ENCODE data around the gene IFNA7.
"Not testable (repeated sequence)": the region's sequence is repeated elsewhere in the genome, so short reads cannot be mapped to it uniquely, and the experiment has no call there.

Gene IFNA7

GRCh38 chr9:21207043-21207442, 5.0 kb upstream of the IFNA7 start, which contains the start of gene IFNA10:
IFNA10 (minus strand) TSS chr9:21207143; CDS start chr9:21207097, 46 bp downstream.
- H3K27me3 Mint-ChIP-seq: peaks cover 11% of the 10 kb centered on the region
- H3K4me3 Mint-ChIP-seq, H3K36me3 Mint-ChIP-seq, H3K27ac Mint-ChIP-seq, H3K4me1 Mint-ChIP-seq, H3K9me3 Mint-ChIP-seq: not testable (repeated sequence)

DNA sequence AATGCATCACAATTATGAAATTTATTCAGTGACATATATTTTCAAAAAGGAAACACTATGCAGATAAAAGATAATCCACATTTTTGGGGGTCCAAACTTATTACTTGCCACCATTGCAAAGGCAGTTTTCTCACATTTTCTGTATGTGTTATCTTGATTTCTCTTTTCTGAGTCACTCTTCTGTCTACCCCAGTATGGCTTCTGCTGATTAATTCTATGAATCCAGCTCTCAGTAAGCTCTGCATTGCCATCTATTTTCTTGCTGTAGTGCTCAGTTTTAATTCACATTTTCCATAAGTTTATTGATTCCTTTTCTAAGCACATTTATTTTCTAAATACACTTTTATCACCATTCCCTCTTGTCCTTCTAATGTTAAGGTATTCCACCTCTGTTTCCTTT, 3.2 kb upstream of the IFNA7 start:
- H3K4me3 Mint-ChIP-seq: no peak overlapping the region
- no peaks in the 10 kb centered on the region for H3K9me3 Mint-ChIP-seq
- H3K27me3 Mint-ChIP-seq: peaks cover 15% of the 10 kb centered on the region
- no peaks in the 10 kb centered on the region for H3K36me3 Mint-ChIP-seq
- H3K27ac Mint-ChIP-seq: no peak overlapping the region
- no peaks in the 10 kb centered on the region for H3K4me1 Mint-ChIP-seq

- not testable (repeated sequence) for H3K4me1 Mint-ChIP-seq, H3K36me3 Mint-ChIP-seq, H3K27me3 Mint-ChIP-seq, H3K9me3 Mint-ChIP-seq, H3K27ac Mint-ChIP-seq
- peak overlapping the region; percentile 57 for H3K4me3 Mint-ChIP-seq
Observed at GRCh38 chr9:21194867-21195776, 6.9 kb downstream of the IFNA7 start.

GRCh38 chr9:21187487-21187886, 14.5 kb downstream of the IFNA7 start, which contains the start of gene IFNA4:
IFNA4 (minus strand) TSS chr9:21187587; CDS start chr9:21187531, 56 bp downstream.
- peaks cover 12% of the 10 kb centered on the region for H3K4me1 Mint-ChIP-seq
- not testable (repeated sequence) for H3K9me3 Mint-ChIP-seq, H3K36me3 Mint-ChIP-seq, H3K4me3 Mint-ChIP-seq, H3K27me3 Mint-ChIP-seq, H3K27ac Mint-ChIP-seq

- H3K36me3 Mint-ChIP-seq, H3K4me3 Mint-ChIP-seq, H3K27me3 Mint-ChIP-seq, H3K9me3 Mint-ChIP-seq, H3K27ac Mint-ChIP-seq: not testable (repeated sequence)
- peaks cover 12% of the 10 kb centered on the region for H3K4me1 Mint-ChIP-seq
Observed at GRCh38 chr9:21182810-21183736, 18.9 kb downstream of the IFNA7 start.

- no peaks in the 10 kb centered on the region for H3K27me3 Mint-ChIP-seq
- no peak overlapping the region for H3K4me3 Mint-ChIP-seq
- H3K36me3 Mint-ChIP-seq: no peaks in the 10 kb centered on the region
- no peaks in the 10 kb centered on the region for H3K4me1 Mint-ChIP-seq
- no peak overlapping the region for H3K27ac Mint-ChIP-seq
- H3K9me3 Mint-ChIP-seq: no peaks in the 10 kb centered on the region
Observed at GRCh38 chr9:21174671-21175070, 27.3 kb downstream of the IFNA7 start.

DNA sequence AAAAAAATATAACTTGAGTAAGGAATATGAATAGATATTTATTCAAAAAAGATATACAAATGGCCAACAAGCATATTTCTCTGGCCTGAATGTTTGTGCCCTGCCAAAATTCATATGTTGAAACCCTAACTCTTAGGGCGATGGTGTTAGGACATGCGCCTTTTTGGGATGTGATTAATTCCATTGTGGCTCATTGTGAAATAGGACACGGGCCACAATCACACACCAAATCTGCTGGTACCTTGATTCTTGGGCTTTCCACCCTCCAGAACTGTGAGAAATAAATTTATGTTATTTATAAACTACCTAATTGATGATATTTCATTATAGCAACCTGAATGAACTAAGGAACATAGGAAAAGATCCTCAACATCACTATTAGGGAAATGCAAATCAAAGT, 29.8 kb downstream of the IFNA7 start:
- Mint-ChIP-seq H3K9me3 (no peaks in the 10 kb centered on the region), H3K27me3 (peaks cover 1% of the 10 kb centered on the region), H3K4me3 (no peak overlapping the region), H3K4me1 (no peaks in the 10 kb centered on the region), H3K27ac (no peak overlapping the region), H3K36me3 (no peaks in the 10 kb centered on the region)

- no peaks in the 10 kb centered on the region for H3K9me3 Mint-ChIP-seq
- H3K4me1 Mint-ChIP-seq: no peaks in the 10 kb centered on the region
- no peak overlapping the region for H3K27ac Mint-ChIP-seq
- H3K4me3 Mint-ChIP-seq: no peak overlapping the region
- peaks cover 1% of the 10 kb centered on the region for H3K27me3 Mint-ChIP-seq
- no peaks in the 10 kb centered on the region for H3K36me3 Mint-ChIP-seq
Observed at GRCh38 chr9:21171351-21171750, 30.7 kb downstream of the IFNA7 start.

GRCh38 chr9:21166560-21166959, 35.4 kb downstream of the IFNA7 start, which contains the start of gene IFNA21:
IFNA21 (minus strand) TSS chr9:21166660; CDS start chr9:21166612, 48 bp downstream.
- H3K4me3 Mint-ChIP-seq, H3K4me1 Mint-ChIP-seq, H3K36me3 Mint-ChIP-seq, H3K9me3 Mint-ChIP-seq, H3K27me3 Mint-ChIP-seq, H3K27ac Mint-ChIP-seq: not testable (repeated sequence)

- Mint-ChIP-seq H3K27me3 (peaks cover 1% of the 10 kb centered on the region), H3K4me3 (no peak overlapping the region), H3K27ac (no peak overlapping the region), H3K4me1 (peaks cover 20% of the 10 kb centered on the region), H3K9me3 (no peaks in the 10 kb centered on the region), H3K36me3 (no peaks in the 10 kb centered on the region)
Observed at GRCh38 chr9:21165516-21165915, 36.5 kb downstream of the IFNA7 start.

- Mint-ChIP-seq H3K9me3 (no peaks in the 10 kb centered on the region), H3K4me3 (peak overlapping the region; percentile 6), H3K4me1 (peaks cover 35% of the 10 kb centered on the region), H3K36me3 (no peaks in the 10 kb centered on the region), H3K27ac (no peak overlapping the region), H3K27me3 (no peaks in the 10 kb centered on the region)
Observed at GRCh38 chr9:21160178-21160577, 41.8 kb downstream of the IFNA7 start.

DNA sequence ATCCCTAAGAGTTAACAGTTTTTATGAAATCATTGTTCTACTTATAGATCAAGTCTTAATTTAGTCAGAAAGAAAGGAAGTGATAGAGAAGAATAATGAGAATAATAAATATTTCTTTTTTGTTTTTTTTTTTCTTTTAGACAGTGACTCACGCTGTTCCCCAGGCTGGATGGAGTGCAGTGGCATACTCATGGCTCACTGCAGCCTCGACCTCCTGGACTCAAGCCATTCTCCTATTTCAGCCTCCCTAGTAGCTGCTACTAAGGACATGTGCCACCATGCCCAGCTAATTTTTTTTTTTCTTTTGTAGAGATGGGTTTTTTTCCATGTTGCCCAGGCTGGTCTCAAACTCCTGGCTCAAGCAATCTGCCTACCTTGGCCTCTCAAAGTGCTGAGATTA, 46.5 kb downstream of the IFNA7 start:
- no peaks in the 10 kb centered on the region for H3K36me3 Mint-ChIP-seq
- H3K4me3 Mint-ChIP-seq: no peak overlapping the region
- peaks cover 19% of the 10 kb centered on the region for H3K4me1 Mint-ChIP-seq
- H3K9me3 Mint-ChIP-seq: no peaks in the 10 kb centered on the region
- H3K27ac Mint-ChIP-seq: no peak overlapping the region
- no peaks in the 10 kb centered on the region for H3K27me3 Mint-ChIP-seq

DNA sequence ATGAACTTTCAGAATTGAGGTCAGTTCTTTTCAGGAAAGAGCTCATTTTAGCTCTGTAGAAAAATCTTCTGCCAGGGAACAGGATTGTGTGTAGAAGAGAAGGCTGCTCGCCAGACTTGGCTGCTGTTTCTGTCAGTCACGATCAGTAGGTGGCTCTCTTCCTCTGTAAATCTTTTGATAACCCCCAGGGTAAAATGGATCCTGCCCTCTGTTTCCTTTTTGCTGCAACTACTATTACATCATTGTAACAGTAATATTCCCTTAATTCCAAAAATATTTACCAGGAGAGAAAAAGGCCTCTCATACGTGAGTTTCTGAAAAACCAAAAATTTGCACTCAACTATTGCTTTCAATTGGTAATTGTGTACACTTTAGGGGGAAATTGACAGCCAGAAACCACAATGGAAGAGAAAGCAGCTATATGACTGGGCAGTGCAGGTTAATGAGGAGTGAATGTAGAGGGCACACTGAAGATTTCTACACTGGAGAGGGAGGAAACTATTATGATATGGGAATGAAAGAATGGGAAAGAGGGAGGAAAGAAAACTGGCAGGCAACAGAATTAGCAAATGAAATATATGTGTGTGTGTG, 47.9 kb downstream of the IFNA7 start:
- no peak overlapping the region for H3K4me3 Mint-ChIP-seq

DNA sequence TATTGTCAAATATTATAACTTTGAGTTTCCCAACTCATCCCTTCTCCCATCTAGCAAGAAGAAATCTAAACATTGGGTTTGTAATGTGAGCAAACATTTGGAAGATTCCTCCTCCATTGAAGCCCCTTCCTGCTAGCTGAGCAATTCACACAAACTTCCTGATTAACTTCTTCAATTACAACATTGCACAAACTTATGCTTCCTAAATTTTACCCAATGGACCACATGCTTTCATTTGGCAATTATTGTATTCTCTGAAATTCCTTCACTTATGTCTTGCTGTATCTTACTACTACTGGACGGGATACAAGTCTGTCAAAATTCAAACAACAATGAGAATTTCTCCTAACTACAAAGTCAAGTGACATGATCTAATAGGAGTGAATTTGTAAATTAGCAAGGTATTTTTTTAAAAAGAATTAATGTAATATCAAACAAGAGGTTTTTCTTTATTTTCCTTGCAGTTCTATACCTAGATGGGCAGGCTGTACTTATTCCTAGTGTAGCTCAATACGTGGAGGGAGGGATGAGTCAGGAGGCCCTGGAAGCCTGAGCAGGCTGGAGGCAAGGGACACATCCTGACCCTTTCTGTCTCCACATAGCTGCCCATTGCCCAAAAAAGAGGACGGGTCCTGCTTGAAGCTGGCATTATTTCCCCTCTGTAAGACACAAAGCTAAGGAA, 48.5 kb downstream of the IFNA7 start:
- H3K4me3 Mint-ChIP-seq: no peak overlapping the region
- peaks cover 4% of the 10 kb centered on the region for H3K4me1 Mint-ChIP-seq
- no peaks in the 10 kb centered on the region for H3K9me3 Mint-ChIP-seq
- no peak overlapping the region for H3K27ac Mint-ChIP-seq
- H3K36me3 Mint-ChIP-seq: peaks cover 2% of the 10 kb centered on the region
- H3K27me3 Mint-ChIP-seq: no peaks in the 10 kb centered on the region

More for the DNA sequence above, 47.9 kb downstream of the IFNA7 start:
- peaks cover 7% of the 10 kb centered on the region for H3K4me1 Mint-ChIP-seq
- no peaks in the 10 kb centered on the region for H3K9me3 Mint-ChIP-seq
- no peak overlapping the region for H3K27ac Mint-ChIP-seq
- H3K36me3 Mint-ChIP-seq: peaks cover under 1% of the 10 kb centered on the region
- no peaks in the 10 kb centered on the region for H3K27me3 Mint-ChIP-seq
